ENCODE results near the gene SMARCD2.

DNA sequence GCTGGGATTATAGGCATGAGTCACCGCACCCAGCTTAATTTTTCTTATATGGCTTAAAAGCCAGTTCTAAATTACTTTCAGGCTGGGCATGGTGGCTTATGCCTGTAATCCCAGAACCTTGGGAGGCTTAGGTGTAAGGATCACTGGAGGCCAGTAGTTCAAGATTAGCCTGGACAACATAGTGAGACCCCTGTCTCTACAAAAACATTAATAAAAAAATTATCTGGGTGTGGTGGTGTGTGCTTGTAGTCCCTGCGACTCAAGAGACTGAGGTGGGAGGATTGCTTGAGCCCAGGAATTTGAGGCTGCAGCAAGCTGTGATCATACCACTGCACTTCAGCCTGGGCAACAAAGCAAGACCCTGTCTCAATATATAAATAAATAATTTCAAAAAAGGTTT, 10.8 kb upstream of the SMARCD2 start:
- TF ChIP-seq POLR2AphosphoS5 (IDR thresholded peaks at IDR 0.05) (no peak), POLR2A (IDR thresholded peaks at IDR 0.05) (no peak)
- TF ChIP-seq, protein P1, sequence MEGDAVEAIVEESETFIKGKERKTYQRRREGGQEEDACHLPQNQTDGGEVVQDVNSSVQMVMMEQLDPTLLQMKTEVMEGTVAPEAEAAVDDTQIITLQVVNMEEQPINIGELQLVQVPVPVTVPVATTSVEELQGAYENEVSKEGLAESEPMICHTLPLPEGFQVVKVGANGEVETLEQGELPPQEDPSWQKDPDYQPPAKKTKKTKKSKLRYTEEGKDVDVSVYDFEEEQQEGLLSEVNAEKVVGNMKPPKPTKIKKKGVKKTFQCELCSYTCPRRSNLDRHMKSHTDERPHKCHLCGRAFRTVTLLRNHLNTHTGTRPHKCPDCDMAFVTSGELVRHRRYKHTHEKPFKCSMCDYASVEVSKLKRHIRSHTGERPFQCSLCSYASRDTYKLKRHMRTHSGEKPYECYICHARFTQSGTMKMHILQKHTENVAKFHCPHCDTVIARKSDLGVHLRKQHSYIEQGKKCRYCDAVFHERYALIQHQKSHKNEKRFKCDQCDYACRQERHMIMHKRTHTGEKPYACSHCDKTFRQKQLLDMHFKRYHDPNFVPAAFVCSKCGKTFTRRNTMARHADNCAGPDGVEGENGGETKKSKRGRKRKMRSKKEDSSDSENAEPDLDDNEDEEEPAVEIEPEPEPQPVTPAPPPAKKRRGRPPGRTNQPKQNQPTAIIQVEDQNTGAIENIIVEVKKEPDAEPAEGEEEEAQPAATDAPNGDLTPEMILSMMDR (IDR thresholded peaks at IDR 0.05), result no peak
